GM10266 (cell line): ENCODE results near the gene CLK4.

Source experiments
- DNase-seq: peaks from one replicate; pipeline ENCODE4 v3.0.0; 2012; ENCODE audit errors: extremely low spot score
- CTCF ChIP-seq: IDR thresholded peaks from 2 replicates; pipeline ENCODE4 v1.5.1; 2012; ENCODE audit warnings: mild to moderate bottlenecking, low read depth; ENCODE audit not compliant: control insufficient read depth, insufficient read depth; ENCODE audit errors: missing control alignments

The CLK4 gene

GRCh38 chr5:178576591-178577351 is 50.1 kb downstream of the CLK4 start:
- TF ChIP-seq CTCF: no peak

GRCh38 chr5:178573216-178573615 is 53.6 kb downstream of the CLK4 start:
- TF ChIP-seq CTCF: no peak
- DNase-seq: no peak

More at GRCh38 chr5:178576591-178577351, 50.1 kb downstream of the CLK4 start:
- no peak for DNase-seq

GRCh38 chr5:178572617-178573016 is 54.2 kb downstream of the CLK4 start:
- no peak for DNase-seq
- no peak for TF ChIP-seq CTCF

GRCh38 chr5:178569485-178569884 is 57.4 kb downstream of the CLK4 start:
- TF ChIP-seq CTCF: no peak
- no peak for DNase-seq

GRCh38 chr5:178564811-178565550 is 61.9 kb downstream of the CLK4 start:
- no peak for TF ChIP-seq CTCF

GRCh38 chr5:178564397-178564796 is 62.5 kb downstream of the CLK4 start:
- TF ChIP-seq CTCF: no peak
- DNase-seq: no peak

More at GRCh38 chr5:178564811-178565550, 61.9 kb downstream of the CLK4 start:
- DNase-seq: no peak

GRCh38 chr5:178563621-178564020 is 63.2 kb downstream of the CLK4 start:
- DNase-seq: no peak
- TF ChIP-seq CTCF: no peak
